ENCODE data around the gene STYK1.

Gene STYK1

DNA sequence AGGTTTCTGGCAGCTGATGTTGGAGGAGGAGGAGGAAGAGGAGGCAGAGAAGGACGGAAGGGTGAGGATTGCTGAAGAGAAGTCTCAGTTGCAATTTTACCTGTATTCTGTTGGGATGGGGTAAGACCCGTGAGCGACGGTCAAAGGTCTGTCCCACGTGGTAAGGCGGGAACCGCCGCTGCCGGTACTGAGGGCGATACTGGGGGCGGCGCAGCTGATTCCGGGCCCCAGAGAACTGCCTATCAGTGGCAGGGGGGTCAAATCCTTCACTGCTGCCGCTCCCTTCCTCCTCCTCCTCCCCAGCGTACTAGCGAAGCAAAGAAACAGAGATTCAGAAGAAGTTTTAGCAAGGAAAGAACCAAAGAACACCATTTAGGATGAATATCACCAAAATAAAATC lies 36.0 kb upstream of the STYK1 start:
- no peak overlapping the region for H3K27ac ChIP-seq
- no peaks in the 10 kb centered on the region for H3K27me3 ChIP-seq (ENCODE audit: insufficient read depth, low read depth)
- H3K79me2 ChIP-seq (ENCODE audit: insufficient read depth, low read depth): 0 out of 2 replicates have a peak, but pooled peaks cover 6% of the 10 kb centered on the region
- H2AFZ ChIP-seq (ENCODE audit: low read depth): no peak overlapping the region
- H3K4me2 ChIP-seq: no peak overlapping the region
- H3K4me1 ChIP-seq (ENCODE audit: low read depth, poor library complexity, severe bottlenecking): no peaks in the 10 kb centered on the region
- no peak overlapping the region for H3K9ac ChIP-seq
- TF ChIP-seq, protein P1, sequence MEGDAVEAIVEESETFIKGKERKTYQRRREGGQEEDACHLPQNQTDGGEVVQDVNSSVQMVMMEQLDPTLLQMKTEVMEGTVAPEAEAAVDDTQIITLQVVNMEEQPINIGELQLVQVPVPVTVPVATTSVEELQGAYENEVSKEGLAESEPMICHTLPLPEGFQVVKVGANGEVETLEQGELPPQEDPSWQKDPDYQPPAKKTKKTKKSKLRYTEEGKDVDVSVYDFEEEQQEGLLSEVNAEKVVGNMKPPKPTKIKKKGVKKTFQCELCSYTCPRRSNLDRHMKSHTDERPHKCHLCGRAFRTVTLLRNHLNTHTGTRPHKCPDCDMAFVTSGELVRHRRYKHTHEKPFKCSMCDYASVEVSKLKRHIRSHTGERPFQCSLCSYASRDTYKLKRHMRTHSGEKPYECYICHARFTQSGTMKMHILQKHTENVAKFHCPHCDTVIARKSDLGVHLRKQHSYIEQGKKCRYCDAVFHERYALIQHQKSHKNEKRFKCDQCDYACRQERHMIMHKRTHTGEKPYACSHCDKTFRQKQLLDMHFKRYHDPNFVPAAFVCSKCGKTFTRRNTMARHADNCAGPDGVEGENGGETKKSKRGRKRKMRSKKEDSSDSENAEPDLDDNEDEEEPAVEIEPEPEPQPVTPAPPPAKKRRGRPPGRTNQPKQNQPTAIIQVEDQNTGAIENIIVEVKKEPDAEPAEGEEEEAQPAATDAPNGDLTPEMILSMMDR (conservative IDR thresholded peaks at IDR 0.05; ENCODE audit: low read depth, low read length): no peak
- H4K20me1 ChIP-seq (ENCODE audit: insufficient read depth): no peaks in the 10 kb centered on the region
- H3K36me3 ChIP-seq (ENCODE audit: insufficient read depth): no peaks in the 10 kb centered on the region
- H3K4me3 ChIP-seq (IDR thresholded peaks at IDR 0.05; ENCODE audit: insufficient read depth, low read depth, low read length): no peak overlapping the region

DNA sequence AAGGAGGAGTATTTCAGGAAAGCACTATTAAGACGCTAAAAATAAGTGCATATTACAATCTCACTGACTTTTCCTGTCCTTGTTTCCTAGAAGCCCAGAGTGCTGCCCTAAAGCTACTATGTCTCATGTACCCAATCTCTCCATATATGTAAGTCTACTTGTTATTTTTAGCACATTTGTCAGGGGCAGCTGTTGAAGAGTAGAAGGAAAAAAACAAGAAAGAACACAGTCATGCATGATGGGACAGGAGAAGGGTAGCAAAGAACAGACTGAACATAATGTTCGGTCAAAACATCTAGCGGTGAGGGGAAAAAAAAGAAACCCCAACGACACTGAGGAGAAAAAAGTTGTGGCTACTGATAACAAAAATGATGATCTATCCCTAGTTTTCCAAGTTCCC lies 35.0 kb upstream of the STYK1 start:
- Histone ChIP-seq H3K27me3 (ENCODE audit: insufficient read depth, low read depth) (no peaks in the 10 kb centered on the region), H3K4me2 (no peak overlapping the region), H4K20me1 (ENCODE audit: insufficient read depth) (no peaks in the 10 kb centered on the region), H3K9ac (no peak overlapping the region), H3K36me3 (ENCODE audit: insufficient read depth) (no peaks in the 10 kb centered on the region), H3K27ac (no peak overlapping the region), H3K4me1 (ENCODE audit: low read depth, poor library complexity, severe bottlenecking) (no peaks in the 10 kb centered on the region), H3K79me2 (ENCODE audit: insufficient read depth, low read depth) (0 out of 2 replicates have a peak, but pooled peaks cover 6% of the 10 kb centered on the region), H3K4me3 (IDR thresholded peaks at IDR 0.05; ENCODE audit: insufficient read depth, low read depth, low read length) (no peak overlapping the region), H2AFZ (ENCODE audit: low read depth) (no peak overlapping the region)
- TF ChIP-seq, protein P1 (conservative IDR thresholded peaks at IDR 0.05; ENCODE audit: low read depth, low read length): no peak

DNA sequence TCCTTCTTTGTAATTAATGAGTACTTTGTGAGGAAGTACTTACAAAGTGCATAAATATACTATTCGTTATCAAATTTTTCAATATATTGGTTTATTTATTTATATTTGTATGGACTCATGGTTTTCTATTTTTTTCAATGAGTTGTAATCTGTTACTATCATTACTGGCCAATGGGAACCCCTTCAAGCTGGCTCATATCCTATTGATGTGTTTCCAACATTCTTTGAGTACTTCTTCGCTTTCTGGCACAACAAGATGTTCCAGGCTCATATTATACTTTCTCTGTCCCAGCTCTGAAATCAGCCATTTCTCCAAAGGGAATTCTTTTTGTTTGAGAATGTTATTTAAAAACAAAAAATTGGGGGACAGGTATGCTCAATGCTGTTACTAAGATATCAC lies 31.8 kb upstream of the STYK1 start:
- Histone ChIP-seq H3K4me1 (ENCODE audit: low read depth, poor library complexity, severe bottlenecking) (peaks cover 14% of the 10 kb centered on the region), H3K79me2 (ENCODE audit: insufficient read depth, low read depth) (0 out of 2 replicates have a peak, but pooled peaks cover 6% of the 10 kb centered on the region), H3K36me3 (ENCODE audit: insufficient read depth) (no peaks in the 10 kb centered on the region), H3K4me3 (IDR thresholded peaks at IDR 0.05; ENCODE audit: insufficient read depth, low read depth, low read length) (no peak overlapping the region), H3K4me2 (no peak overlapping the region), H3K27ac (no peak overlapping the region), H4K20me1 (ENCODE audit: insufficient read depth) (no peaks in the 10 kb centered on the region), H2AFZ (ENCODE audit: low read depth) (no peak overlapping the region), H3K9ac (no peak overlapping the region), H3K27me3 (ENCODE audit: insufficient read depth, low read depth) (no peaks in the 10 kb centered on the region)
- TF ChIP-seq, protein P1 (conservative IDR thresholded peaks at IDR 0.05; ENCODE audit: low read depth, low read length): no peak

DNA sequence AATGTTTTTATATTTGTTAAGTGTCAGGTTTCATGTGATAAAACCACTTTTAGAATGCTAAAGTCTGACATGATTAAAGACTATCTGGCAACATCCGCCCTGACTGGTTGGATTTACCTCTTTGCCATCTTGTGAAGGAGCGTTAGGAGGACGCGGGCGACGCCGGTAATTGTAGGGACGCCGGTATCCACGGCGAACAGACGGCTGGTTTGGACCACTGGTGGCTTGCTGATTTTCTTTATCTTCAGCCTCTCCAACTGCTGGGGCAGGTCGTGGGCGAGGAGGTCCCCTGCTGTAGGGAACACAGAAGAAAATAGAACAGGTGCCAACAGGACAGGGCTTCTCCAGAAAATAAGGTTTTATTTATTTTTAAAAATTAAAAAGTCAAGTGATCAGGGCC lies 28.0 kb upstream of the STYK1 start:
- TF ChIP-seq, protein P1 (conservative IDR thresholded peaks at IDR 0.05; ENCODE audit: low read depth, low read length): no peak
- H3K27me3 ChIP-seq (ENCODE audit: insufficient read depth, low read depth): no peaks in the 10 kb centered on the region
- H3K4me3 ChIP-seq (IDR thresholded peaks at IDR 0.05; ENCODE audit: insufficient read depth, low read depth, low read length): no peak overlapping the region
- 0 out of 2 replicates have a peak, but pooled peaks cover 5% of the 10 kb centered on the region for H3K36me3 ChIP-seq (ENCODE audit: insufficient read depth)
- no peaks in the 10 kb centered on the region for H3K79me2 ChIP-seq (ENCODE audit: insufficient read depth, low read depth)
- H3K27ac ChIP-seq: no peak overlapping the region
- no peak overlapping the region for H3K9ac ChIP-seq
- no peak overlapping the region for H2AFZ ChIP-seq (ENCODE audit: low read depth)
- H3K4me2 ChIP-seq: no peak overlapping the region
- H3K4me1 ChIP-seq (ENCODE audit: low read depth, poor library complexity, severe bottlenecking): peaks cover 19% of the 10 kb centered on the region
- H4K20me1 ChIP-seq (ENCODE audit: insufficient read depth): no peaks in the 10 kb centered on the region

Data from KMS-11 (cell line).